Measurements from ENCODE around the gene TSNAX. TPM values are rescaled to one million over a fixed set of nuclear protein-coding genes. Genes with fewer than 3 reads are reported as not detected.

TSNAX gene
- polyA plus RNA-seq, 1 donor (not counting 4 experiments of a cell fraction or from before 2014, with no cell fraction given) = 32.6 TPM

- Histone ChIP-seq H3K4me2 (ENCODE audit: control insufficient read depth, extremely low read depth, insufficient read depth, low read depth, low read length) (no peak overlapping the region), H3K27me3 (ENCODE audit: control insufficient read depth, extremely low read depth, insufficient read depth, low read length) (no peaks in the 10 kb centered on the region), H3K79me2 (ENCODE audit: control insufficient read depth, insufficient read depth, low read length) (no peaks in the 10 kb centered on the region), H2AFZ (ENCODE audit: control insufficient read depth, low read length) (no peak overlapping the region), H3K4me3 (ENCODE audit: control insufficient read depth in 2 of 3, extremely low read depth in 1 of 3, insufficient read depth in 2 of 3, low read depth in 1 of 3, low read length in 3 of 3) (no peak overlapping the region), H4K20me1 (ENCODE audit: control insufficient read depth, extremely low read depth, insufficient read depth, low read length) (no peaks in the 10 kb centered on the region), H3K4me1 (ENCODE audit: control insufficient read depth, extremely low read depth, insufficient read depth, low read length) (no peaks in the 10 kb centered on the region), H3K9me3 (ENCODE audit: control insufficient read depth, low read depth, low read length) (no peaks in the 10 kb centered on the region), H3K27ac (ENCODE audit: control insufficient read depth, insufficient read depth, low read length) (no peak overlapping the region), H3K9me1 (ENCODE audit: control insufficient read depth, extremely low read depth, insufficient read depth, low read length) (no peaks in the 10 kb centered on the region), H3K9ac (ENCODE audit: control insufficient read depth, extremely low read depth, insufficient read depth, low read length) (no peak overlapping the region), H3K36me3 (ENCODE audit: control insufficient read depth in 2 of 2, extremely low read depth in 1 of 2, insufficient read depth in 2 of 2, low read length in 2 of 2) (no peaks in the 10 kb centered on the region)
- FAIRE-seq = no peak
- DNase-seq (ENCODE audit: low read depth, low spot score) = no peak
- dilution Hi-C loops (cut with MboI; ENCODE audit: extremely low pct_ligation_motif_present, low sequenced_read_pairs) = no loop called here
- no peak for TF ChIP-seq CTCF (optimal IDR thresholded peaks at IDR 0.05 in 1 of 3, IDR thresholded peaks at IDR 0.05 in 1 of 3, conservative IDR thresholded peaks at IDR 0.05 in 1 of 3; ENCODE audit: extremely low read depth in 1 of 3, insufficient read depth in 2 of 3, low read length in 3 of 3)
These were observed 40.6 kb upstream of the TSNAX start for GRCh38 chr1:231487910-231488309.

- TF ChIP-seq EZH2 (IDR thresholded peaks at IDR 0.05; ENCODE audit: low read length) = no peak
- no peak for TF ChIP-seq CTCF (optimal IDR thresholded peaks at IDR 0.05 in 1 of 3, IDR thresholded peaks at IDR 0.05 in 1 of 3, conservative IDR thresholded peaks at IDR 0.05 in 1 of 3; ENCODE audit: extremely low read depth in 1 of 3, insufficient read depth in 2 of 3, low read length in 3 of 3)
- Histone ChIP-seq H3K27ac (ENCODE audit: control insufficient read depth, insufficient read depth, low read length) (no peak overlapping the region), H3K4me3 (ENCODE audit: control insufficient read depth in 2 of 3, extremely low read depth in 1 of 3, insufficient read depth in 2 of 3, low read depth in 1 of 3, low read length in 3 of 3) (no peak overlapping the region), H3K9me3 (ENCODE audit: control insufficient read depth, low read depth, low read length) (no peaks in the 10 kb centered on the region), H3K4me1 (ENCODE audit: control insufficient read depth, extremely low read depth, insufficient read depth, low read length) (no peaks in the 10 kb centered on the region), H3K9ac (ENCODE audit: control insufficient read depth, extremely low read depth, insufficient read depth, low read length) (no peak overlapping the region), H3K27me3 (ENCODE audit: control insufficient read depth, extremely low read depth, insufficient read depth, low read length) (no peaks in the 10 kb centered on the region), H2AFZ (ENCODE audit: control insufficient read depth, low read length) (no peak overlapping the region), H3K36me3 (ENCODE audit: control insufficient read depth in 2 of 2, extremely low read depth in 1 of 2, insufficient read depth in 2 of 2, low read length in 2 of 2) (no peaks in the 10 kb centered on the region), H3K79me2 (ENCODE audit: control insufficient read depth, insufficient read depth, low read length) (no peaks in the 10 kb centered on the region), H3K9me1 (ENCODE audit: control insufficient read depth, extremely low read depth, insufficient read depth, low read length) (no peaks in the 10 kb centered on the region), H3K4me2 (ENCODE audit: control insufficient read depth, extremely low read depth, insufficient read depth, low read depth, low read length) (no peak overlapping the region), H4K20me1 (ENCODE audit: control insufficient read depth, extremely low read depth, insufficient read depth, low read length) (no peaks in the 10 kb centered on the region)
- FAIRE-seq (no peak), DNase-seq (ENCODE audit: low read depth, low spot score) (no peak)
- dilution Hi-C loops (cut with MboI; ENCODE audit: extremely low pct_ligation_motif_present, low sequenced_read_pairs) = no loop called here
These were observed 34.9 kb upstream of the TSNAX start for GRCh38 chr1:231493421-231494185.
